HG02870 (cell line): Measurements from ENCODE around the gene ST6GALNAC6.
A peak's percentile ranks its signal among the peaks of the same experiment; 100 is the strongest.

Experiments
- ATAC-seq: cut with Tn5 transposase; IDR thresholded peaks from one replicate; pipeline ENCODE4 v1.9.1; 2021; ENCODE audit warnings: mild to moderate bottlenecking, moderate library complexity; ENCODE audit not compliant: unreplicated experiment

Gene ST6GALNAC6, protein sequence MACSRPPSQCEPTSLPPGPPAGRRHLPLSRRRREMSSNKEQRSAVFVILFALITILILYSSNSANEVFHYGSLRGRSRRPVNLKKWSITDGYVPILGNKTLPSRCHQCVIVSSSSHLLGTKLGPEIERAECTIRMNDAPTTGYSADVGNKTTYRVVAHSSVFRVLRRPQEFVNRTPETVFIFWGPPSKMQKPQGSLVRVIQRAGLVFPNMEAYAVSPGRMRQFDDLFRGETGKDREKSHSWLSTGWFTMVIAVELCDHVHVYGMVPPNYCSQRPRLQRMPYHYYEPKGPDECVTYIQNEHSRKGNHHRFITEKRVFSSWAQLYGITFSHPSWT

DNA sequence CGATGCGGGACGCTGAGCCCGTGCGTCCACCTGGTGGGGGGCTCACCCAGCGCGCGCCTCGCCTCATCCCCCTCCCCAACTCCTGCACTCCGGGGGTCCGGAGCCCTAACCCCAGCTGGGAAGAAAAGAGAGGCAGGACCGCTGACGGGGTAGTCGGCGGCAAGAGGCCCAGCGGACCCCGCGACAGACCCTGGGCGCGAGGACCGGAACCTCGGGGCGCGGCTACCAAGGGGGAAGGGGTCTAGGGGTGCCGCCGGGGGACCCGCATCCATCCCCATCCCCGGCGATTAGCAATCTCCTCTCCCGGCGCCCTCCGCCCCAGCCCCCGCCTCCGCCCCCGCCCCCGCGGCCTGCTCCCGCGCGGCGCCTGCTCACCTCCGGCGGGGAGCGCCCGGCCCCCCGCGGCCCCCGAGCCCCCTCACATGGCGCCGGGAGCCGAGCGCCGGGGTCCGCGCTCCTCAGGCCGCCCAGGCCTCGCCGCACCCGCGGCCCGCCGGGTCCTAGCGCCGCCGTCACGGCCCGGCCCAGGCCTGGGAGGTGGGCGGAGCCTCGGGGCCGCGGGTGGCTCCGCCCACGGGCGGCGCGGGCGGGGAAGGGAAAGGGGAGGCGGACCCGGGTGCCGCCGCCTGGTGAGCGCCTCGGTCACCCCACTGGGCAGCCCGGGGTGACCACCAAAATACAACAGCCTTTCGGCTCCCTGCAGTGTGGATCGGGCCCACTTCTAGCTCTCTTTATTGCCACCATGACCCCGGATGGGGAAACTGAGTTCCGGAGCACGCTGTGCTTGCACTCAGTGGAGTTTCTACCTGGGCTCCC is at the start of gene ST6GALNAC6:
Gene ST6GALNAC6, minus strand, starts transcription at position 476 of the 816 bp plus-strand sequence. CDS start 1,622 bp downstream, outside the sequence.
- peak; percentile 48 for ATAC-seq

DNA sequence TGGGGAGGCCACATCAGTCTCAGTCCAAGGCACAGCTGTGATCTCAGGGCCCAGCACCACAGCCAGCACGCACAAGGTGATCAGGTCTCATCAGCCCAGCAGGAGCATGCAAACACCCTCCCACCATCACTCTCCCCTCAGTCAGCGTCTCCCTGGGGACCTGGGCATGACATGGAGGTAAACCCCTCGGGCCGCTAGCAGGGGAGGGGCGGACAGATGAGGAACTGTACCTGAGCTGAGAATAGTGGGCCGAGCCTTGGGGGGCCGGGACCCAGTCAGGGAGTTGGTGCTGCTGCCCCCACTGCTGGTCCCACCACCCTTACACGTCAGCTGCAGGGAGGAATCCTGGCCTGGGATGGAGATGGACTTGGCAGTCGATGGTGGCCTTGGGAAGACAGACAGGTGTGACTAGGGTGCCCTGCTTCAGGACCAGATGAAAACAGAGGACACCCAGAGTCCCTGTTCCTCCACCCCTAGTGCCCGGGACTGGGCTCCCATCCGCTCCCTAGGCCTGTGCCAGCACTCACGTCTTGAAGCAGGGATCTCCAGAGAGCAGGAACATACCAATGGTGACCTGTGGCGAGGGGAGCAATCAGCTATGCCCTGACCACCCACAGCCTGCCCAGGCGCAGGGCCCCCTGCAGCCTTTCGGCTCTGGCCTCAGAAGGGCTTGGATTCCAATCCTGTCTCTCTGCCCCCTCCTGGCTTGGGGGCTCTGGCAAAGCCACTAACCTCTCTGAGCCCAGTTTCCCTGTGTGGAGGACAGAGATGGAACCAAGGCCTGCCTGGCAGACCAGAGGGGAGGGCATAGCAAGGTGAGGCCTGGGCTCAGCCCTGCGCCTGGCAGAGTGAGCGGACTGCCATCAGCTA is 48.7 kb upstream of the ST6GALNAC6 start:
- ATAC-seq = no peak

DNA sequence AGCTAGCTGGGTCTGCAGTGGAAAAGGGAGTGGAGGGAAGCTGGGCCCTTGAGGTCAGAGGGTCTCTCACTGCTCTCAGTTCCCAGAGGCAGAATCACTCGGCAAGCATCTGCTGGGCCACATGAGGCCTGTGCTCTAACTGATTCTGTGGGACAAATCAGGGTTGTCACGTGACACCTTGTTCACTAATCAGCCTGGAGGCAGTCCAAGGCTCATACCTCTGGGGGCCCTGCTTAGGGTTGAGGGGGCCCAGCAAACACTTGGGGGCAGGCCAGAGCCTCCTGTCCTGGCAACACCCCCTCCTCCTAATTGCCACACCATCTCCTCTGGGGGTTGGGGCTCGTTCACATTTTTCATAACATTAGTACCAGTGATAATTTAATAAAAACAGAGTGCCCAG is 47.3 kb upstream of the ST6GALNAC6 start:
- no peak for ATAC-seq

DNA sequence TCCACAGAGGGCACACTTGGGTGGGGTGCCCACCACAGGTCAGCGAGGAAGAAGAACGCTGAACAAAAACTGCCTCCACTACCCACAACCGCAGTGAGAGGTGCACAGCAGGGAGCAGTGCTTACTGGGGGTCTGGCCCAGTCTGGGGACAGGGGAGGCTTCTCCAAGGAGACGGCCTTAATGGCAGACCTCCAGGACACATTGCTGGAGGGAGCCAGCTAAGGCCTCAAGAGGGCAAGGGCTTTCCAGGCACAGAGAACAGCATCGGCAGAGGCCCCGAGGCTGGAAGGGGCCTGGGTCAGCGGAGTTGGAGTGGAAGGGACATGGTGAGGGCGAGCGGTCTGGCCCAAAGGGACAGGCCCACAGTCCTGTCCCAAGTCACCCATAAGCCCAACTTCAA is 46.5 kb upstream of the ST6GALNAC6 start:
- no peak for ATAC-seq

DNA sequence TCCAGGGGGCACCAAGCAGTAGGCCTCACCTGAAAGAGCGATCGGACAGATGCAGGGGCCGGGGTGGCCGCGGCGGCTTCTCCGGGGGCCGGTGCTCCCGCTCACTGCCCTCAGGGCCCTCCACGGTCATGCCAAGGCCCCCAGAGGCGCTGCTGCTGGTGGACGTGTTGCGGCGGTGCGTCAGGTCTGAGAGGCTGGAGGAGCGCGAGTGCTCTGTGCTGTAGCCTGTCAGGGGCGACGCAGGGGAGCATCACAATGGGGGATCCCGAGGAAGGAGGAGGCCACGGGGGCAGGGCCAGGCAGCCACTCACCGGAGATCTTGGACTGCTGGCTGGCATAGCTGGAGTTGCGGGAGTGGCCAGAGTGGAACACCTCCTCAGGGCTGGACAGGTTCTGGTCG is 45.9 kb upstream of the ST6GALNAC6 start:
- ATAC-seq = no peak

DNA sequence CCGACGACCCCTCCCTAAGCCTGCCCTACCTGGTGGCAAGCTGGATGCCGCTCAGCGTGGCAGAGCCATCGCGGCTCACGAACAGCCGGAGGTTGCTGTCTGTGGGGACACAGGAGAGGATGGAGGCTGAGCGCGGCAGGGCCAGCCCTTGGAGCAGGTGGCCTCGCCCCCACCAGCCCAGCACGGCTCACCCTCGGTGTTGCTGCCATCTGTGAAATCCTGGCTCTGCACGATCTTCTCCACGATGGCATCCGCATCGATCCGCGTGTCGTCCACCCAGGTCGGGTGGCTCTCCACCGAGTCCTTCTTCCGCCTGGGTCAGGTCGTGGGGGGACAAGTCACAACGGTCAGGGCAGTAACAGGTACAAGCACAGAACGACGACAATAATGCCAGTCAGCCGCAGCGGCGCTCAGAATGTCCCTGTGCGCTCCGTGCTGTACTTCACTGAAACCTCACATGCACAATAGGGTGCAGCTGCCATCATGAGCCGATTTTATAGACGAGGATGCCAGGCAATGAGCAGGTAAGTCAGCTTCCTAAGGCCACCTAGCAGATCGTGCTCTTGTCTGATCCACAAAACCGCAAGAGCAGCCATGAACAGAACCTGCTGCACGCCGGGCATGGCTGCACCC is 45.3 kb upstream of the ST6GALNAC6 start:
- no peak for ATAC-seq

DNA sequence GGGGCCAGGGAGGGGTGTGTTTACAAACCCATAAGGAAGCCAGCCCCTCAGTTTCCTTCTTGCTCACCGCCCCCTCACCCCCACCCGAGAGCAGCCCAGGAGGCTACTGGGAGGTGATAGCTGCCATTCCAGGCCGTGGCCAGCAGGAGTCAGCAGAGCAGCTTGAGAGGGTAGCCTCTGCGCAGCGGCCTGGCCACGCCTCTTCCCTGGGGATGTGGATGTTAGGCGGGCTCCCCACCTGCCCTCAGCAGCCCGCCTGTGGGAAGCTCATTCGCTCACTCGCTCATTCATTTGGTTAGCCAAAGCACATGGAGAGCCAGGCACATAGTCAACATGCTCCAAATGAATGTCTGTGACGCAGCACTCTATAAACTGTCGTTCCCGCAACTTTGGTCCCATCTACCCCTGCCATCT is 44.3 kb upstream of the ST6GALNAC6 start:
- peak; percentile 50 for ATAC-seq

DNA sequence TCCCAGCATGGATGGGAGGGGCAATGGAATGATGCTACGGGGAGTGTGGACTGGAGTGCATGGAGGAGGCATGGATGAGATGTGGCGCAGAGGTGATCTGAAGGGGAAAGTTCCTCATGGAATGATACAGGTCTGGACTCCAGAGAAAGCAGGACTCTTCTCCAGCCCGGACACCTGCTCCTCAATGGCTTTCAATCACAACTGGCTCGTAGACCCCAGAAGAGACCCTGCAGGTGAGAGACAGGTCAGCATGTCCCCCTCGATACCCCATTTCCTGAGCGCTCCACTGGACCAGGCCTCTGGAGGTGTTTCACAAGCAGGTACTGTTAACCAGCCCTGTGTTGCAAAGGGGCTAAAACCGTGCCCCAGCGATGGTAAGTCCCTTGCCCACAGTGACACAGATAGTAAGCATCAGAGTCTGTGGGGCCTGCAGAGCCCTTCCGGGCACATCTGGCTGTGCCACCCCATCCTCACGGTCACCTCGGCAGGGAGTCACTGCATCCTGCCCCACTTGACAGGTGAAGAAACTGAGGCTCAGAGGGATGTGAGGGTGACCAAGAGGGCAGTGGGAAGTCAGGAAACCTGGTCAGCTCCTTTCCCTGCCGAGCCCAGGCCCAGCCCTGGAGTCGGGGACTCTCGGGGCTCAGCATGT is 43.7 kb upstream of the ST6GALNAC6 start:
- ATAC-seq = no peak

DNA sequence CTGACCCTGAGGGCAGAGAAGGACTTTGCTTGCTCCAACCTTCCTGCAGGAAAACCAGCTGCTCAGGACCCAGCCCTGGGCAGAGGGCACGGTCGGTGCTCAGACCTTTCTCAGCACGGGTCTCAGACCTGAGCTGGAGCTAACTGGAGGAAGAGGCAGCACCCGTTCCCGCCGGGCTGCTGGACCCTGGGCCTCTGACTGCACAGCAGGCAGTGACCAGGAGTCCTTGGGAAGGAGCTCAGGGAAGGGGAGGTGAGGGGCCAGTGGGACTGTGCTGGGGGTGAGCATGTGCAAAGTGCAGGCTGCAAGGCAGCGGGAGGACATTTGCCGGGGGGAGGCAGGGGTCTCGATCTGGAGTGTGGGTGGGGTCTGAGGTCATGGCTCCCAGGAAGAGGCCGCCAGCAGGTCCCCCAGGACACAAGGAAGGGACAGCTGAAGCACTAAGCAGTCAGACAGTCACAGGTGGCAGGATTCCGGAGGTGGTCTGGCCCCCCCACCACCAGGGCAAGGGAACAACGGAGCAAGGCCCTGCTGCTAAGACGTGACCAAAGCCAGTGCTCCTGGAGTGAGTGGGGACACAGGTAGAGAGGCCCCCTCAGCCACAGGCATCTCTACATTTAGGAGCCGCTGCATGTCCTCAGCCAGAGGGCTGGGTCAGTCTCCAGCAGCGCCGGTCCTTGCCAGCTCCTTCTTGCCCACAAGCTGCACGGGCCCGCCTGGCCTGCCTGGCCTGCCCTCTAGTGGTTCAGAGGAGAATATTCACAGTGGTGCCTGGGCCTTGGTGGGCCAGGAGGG is 43.0 kb upstream of the ST6GALNAC6 start:
- no peak for ATAC-seq

DNA sequence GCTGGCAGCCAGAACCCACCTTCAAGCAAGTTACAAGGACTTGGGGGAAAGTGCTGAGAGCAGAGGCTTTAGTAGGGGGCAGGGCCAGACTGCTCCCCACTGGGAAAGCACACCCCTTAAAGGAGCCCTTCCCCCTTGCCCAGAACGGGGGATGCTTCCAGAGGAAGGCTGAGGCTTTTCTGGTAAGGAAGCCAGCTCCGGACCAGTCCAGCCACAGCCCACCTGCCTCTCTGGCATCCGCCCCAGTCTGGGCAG is 42.5 kb upstream of the ST6GALNAC6 start:
- no peak for ATAC-seq

DNA sequence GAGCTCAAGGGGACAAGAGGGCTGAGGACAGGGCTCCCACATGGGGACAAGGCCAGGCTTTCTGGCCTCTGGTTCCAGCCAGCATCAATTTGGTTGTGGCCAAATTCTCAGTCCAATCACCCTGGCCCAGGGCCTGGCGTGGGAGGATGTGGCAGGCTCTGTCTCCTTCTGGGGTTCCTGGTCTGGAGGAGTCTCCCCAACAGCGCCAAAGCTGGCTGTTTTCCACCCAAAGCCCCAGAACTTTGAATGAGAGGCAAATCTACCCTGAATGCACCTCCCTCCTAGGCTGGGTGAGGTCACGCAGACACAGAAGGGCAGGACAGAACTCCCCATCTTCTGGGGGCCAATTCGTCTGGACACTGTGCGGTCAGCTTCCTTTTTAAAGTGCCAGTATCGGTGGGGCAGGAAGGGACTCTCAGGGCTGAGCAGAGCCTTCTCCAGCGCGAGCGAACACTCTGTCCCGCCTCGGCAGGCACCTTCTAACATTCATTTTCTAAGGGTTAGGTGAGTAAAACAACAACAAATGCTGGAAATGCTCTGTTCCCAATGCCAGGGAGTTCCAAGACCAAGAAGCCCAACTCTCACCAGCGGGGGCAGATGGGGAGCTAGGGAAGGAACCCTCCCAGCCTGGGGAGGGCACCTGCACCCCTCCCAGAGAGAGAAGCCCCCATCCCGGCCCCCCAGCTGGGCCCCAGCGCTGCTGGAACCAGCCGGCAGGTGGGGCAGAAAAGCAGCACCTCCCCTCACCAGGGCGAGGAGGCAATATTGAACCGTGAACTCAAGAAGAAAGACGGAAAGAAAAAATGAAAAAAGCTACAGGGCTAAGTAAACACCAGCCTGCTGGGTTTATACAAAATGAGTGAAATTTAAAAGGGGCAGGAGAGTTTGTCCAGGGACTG is 41.9 kb upstream of the ST6GALNAC6 start:
- ATAC-seq = no peak

DNA sequence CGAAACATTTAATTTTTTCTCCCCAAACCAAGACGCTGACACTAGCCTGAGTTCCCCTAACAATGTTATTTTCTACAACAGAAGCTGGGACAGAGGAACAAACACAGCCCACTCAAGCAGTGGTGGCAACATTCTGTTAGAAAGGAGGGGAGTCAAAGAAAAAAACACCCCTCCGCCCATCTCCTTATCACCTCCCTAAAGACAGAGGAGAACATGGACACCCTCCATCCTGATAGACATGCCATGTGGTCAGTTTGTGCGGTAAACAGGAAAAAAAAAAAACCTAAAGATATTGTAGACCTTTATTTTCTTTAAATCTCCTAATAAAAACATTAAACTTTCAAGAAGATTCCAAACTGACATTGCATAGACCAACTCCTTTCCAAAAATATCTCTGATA is 41.2 kb upstream of the ST6GALNAC6 start:
- no peak for ATAC-seq

DNA sequence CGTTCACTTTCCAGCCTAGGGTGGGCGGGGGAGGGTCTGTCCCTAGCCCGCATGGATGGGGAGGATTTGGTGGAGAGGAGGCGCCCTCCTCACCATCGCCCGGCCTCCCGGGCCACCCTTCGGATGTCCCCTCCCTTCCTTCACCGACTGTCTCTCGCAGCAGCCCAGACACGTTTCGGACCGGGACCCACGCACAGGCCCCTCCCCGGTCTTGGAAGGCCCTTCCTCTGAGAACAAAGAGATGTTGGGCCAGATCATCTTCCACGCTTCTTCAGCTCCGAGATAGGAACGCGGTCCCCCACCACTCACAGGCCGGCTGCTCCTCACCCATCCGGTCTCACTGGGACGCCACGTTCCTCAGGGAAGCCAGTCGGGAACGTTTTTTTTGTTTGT is 38.9 kb upstream of the ST6GALNAC6 start:
- ATAC-seq = no peak

DNA sequence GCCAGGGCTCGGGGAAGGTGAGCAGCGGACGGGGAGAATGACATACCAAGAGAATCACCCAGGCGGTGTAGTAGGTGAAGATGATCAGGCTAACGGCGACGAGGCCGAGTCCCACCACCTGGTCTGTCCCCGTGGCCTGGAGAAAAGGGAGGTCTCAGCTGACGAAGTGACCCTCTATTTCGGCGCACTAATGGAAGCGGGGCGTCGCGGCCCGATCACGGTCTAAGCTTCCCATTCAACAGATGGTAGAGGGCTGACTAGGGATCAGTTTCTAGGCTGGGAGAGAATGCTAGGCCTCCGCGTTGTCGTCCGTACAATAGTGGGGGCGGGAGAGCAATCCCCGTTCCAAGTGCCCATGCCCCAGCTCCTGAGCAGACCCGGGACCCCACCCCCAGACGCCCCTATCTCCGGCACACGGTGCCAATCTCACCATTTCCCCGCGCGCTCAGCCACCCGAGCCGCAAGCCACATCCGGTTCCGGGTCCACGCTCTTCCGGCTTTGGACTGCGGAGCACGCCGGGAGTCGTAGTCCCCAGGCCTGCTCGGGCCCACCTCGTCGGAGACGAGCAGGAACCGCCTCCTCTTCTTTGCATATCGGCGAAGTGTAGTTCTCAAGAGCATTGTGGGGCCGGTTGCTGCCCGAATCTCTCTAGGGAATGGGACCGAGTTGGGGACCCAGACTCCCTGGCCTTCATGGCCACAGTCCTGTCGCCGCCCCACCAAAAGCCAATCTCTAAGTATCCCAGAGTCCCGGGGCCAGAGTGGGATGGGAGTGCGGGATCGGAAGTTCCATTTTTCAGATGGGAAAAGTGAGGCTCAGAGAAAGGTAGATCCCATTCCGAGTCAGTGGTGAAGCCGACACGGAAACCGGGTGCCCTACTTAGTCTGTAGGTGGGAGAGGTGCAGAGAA is 38.2 kb upstream of the ST6GALNAC6 start, which contains the start of gene DPM2:
Gene DPM2, minus strand, starts transcription at position 467 of the 910 bp plus-strand sequence. Its CDS starts 34 bp downstream, at position 433.
- ATAC-seq = peak; percentile 88

DNA sequence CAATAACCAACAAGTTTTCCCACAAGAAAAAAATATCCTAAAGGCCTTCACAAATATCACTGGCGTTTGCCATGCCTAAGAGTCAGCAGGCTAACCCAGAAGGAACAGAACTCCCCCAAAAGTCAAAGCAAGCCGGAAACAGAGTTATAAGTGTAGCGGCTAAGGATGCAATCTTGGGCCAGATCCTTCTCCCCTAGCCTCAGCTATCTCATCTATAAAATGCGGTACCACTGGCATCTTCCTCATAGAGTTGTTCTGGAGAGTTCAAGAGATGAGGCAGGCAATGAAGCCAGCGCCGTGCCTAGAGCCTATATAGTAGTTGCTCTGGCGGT is 37.6 kb upstream of the ST6GALNAC6 start:
- no peak for ATAC-seq

DNA sequence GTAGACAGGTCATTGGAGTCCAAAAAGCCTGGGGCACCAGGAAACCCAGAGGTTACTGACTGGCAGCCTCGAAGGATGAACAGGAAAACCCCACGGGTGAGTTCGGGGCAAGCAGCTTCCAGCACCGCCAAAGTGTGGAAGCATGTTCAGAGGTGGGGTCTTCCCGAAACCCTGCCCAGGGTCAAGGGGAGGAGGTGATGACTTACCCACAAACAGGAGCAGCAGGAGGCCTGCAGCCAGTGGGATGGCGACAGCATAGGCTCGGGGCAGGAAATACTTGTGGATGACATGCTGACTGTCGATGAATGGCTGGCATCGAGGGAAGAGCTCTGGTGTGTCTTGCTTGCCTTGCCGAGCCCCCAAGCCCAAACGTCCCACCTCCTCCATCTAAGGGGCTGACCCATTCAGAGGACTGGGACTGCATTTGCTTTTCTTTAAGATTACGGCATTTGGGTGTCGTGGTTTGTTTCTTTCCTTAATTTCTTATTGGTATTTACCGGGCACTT is 37.0 kb upstream of the ST6GALNAC6 start:
- ATAC-seq = no peak

DNA sequence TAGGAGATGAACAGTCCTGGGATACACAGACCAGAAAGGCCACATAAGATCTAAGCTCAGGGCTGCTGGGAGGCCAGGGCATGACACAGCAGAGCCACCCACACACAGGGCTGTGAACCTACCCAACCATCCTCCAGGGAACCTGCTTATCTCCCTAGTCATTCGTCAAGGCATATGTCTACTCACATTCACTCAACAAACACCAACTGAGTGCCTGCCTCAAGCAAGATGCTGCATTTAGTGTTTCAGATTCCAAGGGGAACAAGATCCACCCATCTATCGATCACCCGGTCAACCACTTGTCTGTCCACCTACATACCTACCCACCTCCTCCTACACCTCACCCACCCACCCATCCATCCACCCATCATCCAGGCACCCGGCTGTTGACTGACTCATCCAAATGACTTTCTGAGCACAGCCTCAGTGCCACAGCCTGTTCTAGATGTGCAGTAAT is 36.4 kb upstream of the ST6GALNAC6 start:
- no peak for ATAC-seq
